Calu3 (cell line): Measurements from ENCODE around the gene TMA7B. TPM values are rescaled to one million over a fixed set of nuclear protein-coding genes. Genes with fewer than 3 reads are reported as not detected.

Experiments used
- BruUV-seq: library from RNA; stranded (reverse); fragments of 400-500 nt; replicated peaks from 2 replicates; lab custom pipeline; 2021; lab: Mats Ljungman, UMichigan
- CTCF ChIA-PET: fragments of 300-600 bp; sonication (Branson Sonifier 250); formaldehyde crosslinking; loops from one replicate; lab custom pipeline; 2022; ENCODE audit warnings: antibody characterized with exemption; lab: Charles Lee
- DNase-seq: peaks from one replicate; pipeline ENCODE4 v3.0.0; 2022
- H3K27ac Mint-ChIP-seq: one replicate; pipeline ENCODE4 v1.8.0; 2022; ENCODE audit warnings: mixed read lengths; ENCODE audit not compliant: unreplicated experiment
- H3K27me3 Mint-ChIP-seq: one replicate; pipeline ENCODE4 v1.8.0; 2022; ENCODE audit warnings: mixed read lengths; ENCODE audit not compliant: unreplicated experiment
- H3K36me3 Mint-ChIP-seq: one replicate; pipeline ENCODE4 v1.8.0; 2022; ENCODE audit warnings: mild to moderate bottlenecking, moderate library complexity, mixed read lengths; ENCODE audit not compliant: insufficient read depth, unreplicated experiment
- H3K4me1 Mint-ChIP-seq: one replicate; pipeline ENCODE4 v1.8.0; 2022; ENCODE audit warnings: mild to moderate bottlenecking, low read depth, mixed read lengths; ENCODE audit not compliant: unreplicated experiment
- H3K4me3 Mint-ChIP-seq: one replicate; pipeline ENCODE4 v1.8.0; 2022; ENCODE audit warnings: mild to moderate bottlenecking, low read depth, moderate library complexity, mixed read lengths; ENCODE audit not compliant: unreplicated experiment
- H3K9me3 Mint-ChIP-seq: one replicate; pipeline ENCODE4 v1.8.0; 2022; ENCODE audit warnings: low read depth, mixed read lengths; ENCODE audit not compliant: unreplicated experiment
- CTCF ChIP-seq: fragments of 200-600 bp; IDR thresholded peaks from one replicate; pipeline ENCODE4 v1.8.0; 2022; ENCODE audit warnings: antibody characterized with exemption; ENCODE audit not compliant: unreplicated experiment
- intact Hi-C: fragments of 100-400 bp; cut with micrococcal nuclease; formaldehyde crosslinking; loops from one replicate; pipeline ENCODE4 v1.10.0; 2022; ENCODE audit not compliant: unreplicated experiment
- total RNA-seq: library from RNA; stranded (reverse); gene quantifications from 2 replicates; pipeline ENCODE4 v1.2.3, GENCODE V29; 2022

TMA7B gene
- total RNA-seq, 1 experiment from 2014 or later = not detected

GRCh38 chr22:39984746-39985145 lies 24.5 kb downstream of the TMA7B start:
- Mint-ChIP-seq H3K4me3 (no peak overlapping the region), H3K9me3 (no peaks in the 10 kb centered on the region), H3K27me3 (peaks cover 72% of the 10 kb centered on the region), H3K27ac (no peak overlapping the region), H3K4me1 (peaks cover 8% of the 10 kb centered on the region), H3K36me3 (no peaks in the 10 kb centered on the region)
- CTCF ChIA-PET = interaction anchor here (0.7 to 1.1 kb wide), 2 partner anchors 209 to 222 kb away, joined by 3 to 4 read pairs; no protein-coding TSS in a partner anchor
- TF ChIP-seq CTCF = no peak
- intact Hi-C loops = no loop called here
- BruUV-seq = no TSS peak
- no peak for DNase-seq

- Mint-ChIP-seq H3K36me3 (no peaks in the 10 kb centered on the region), H3K27ac (no peak overlapping the region), H3K4me1 (peaks cover 8% of the 10 kb centered on the region), H3K27me3 (peaks cover 64% of the 10 kb centered on the region), H3K9me3 (no peaks in the 10 kb centered on the region), H3K4me3 (no peak overlapping the region)
- TF ChIP-seq CTCF = no peak
- CTCF ChIA-PET = no interaction called here
- no TSS peak for BruUV-seq
- intact Hi-C loops = no loop called here
- DNase-seq = no peak
Measured at GRCh38 chr22:39985383-39986035, 25.3 kb downstream of the TMA7B start.

- H3K4me1 Mint-ChIP-seq = peaks cover 17% of the 10 kb centered on the region
- no peak for TF ChIP-seq CTCF
- intact Hi-C loops = no loop called here
- H3K36me3 Mint-ChIP-seq = no peaks in the 10 kb centered on the region
- no peaks in the 10 kb centered on the region for H3K9me3 Mint-ChIP-seq
- no peak overlapping the region for H3K27ac Mint-ChIP-seq
- BruUV-seq = no TSS peak
- CTCF ChIA-PET = no interaction called here
- H3K4me3 Mint-ChIP-seq = no peak overlapping the region
- no peak for DNase-seq
- peaks cover 78% of the 10 kb centered on the region for H3K27me3 Mint-ChIP-seq
Measured at GRCh38 chr22:39988386-39989114, 28.4 kb downstream of the TMA7B start.

GRCh38 chr22:39989633-39990032 lies 29.4 kb downstream of the TMA7B start:
- no peak for DNase-seq
- Mint-ChIP-seq H3K4me1 (peaks cover 17% of the 10 kb centered on the region), H3K4me3 (no peak overlapping the region), H3K27ac (no peak overlapping the region), H3K36me3 (no peaks in the 10 kb centered on the region), H3K27me3 (peaks cover 71% of the 10 kb centered on the region), H3K9me3 (no peaks in the 10 kb centered on the region)
- no peak for TF ChIP-seq CTCF
- CTCF ChIA-PET = no interaction called here
- BruUV-seq = no TSS peak
- intact Hi-C loops = no loop called here
